Lower lobe of right lung (tissue), 2 donors: ENCODE data around the gene TMEM106B. TPM values are rescaled to one million over a fixed set of nuclear protein-coding genes. Genes with fewer than 3 reads are reported as not detected.

Experiments used
- ATAC-seq, 2 donors: fragments of 200-7000 bp; cut with Tn5 transposase; one replicate each; pipeline ENCODE4 v1.9.1; 2020 to 2022; ENCODE audit warnings: mild to moderate bottlenecking in 2 of 2, moderate library complexity in 2 of 2
- DNase-seq: peaks from one replicate; pipeline ENCODE4 v3.0.0-alpha.2; 2020
- H3K27ac ChIP-seq: fragments of 200-600 bp; one replicate; pipeline ENCODE4 v1.8.0; 2022
- H3K27me3 ChIP-seq: fragments of 200-600 bp; one replicate; pipeline ENCODE4 v1.8.0; 2022; ENCODE audit warnings: low read depth
- H3K36me3 ChIP-seq: fragments of 200-600 bp; one replicate; pipeline ENCODE4 v1.8.0; 2022; ENCODE audit warnings: mild to moderate bottlenecking
- H3K4me1 ChIP-seq: fragments of 200-600 bp; one replicate; pipeline ENCODE4 v1.8.0; 2022
- H3K4me3 ChIP-seq: fragments of 200-600 bp; one replicate; pipeline ENCODE4 v1.8.0; 2022; ENCODE audit warnings: mild to moderate bottlenecking
- H3K9me3 ChIP-seq: fragments of 200-600 bp; one replicate; pipeline ENCODE4 v1.8.0; 2022
- intact Hi-C: fragments of 100-400 bp; cut with DNase I; formaldehyde crosslinking; loops from one replicate; pipeline ENCODE4 v1.11.0; 2022
- total RNA-seq: library from RNA; stranded (reverse); fragmentation: NEBNext Ultra II Directional; extraction: Animal tissue kit (Norgen Biotek cat#: 25700); gene quantifications from one replicate; pipeline ENCODE4 v1.2.1, GENCODE V29; 2021
- TF ChIP-seq, protein P1 (sequence below): fragments of 200-600 bp; IDR thresholded peaks from one replicate; pipeline ENCODE4 v1.8.0; 2022; ENCODE audit warnings: antibody characterized with exemption, mild to moderate bottlenecking
- donor health status: DM: no; HTN: yes; CAD: no; lungs with severe emphysema.

The TMEM106B gene
- total RNA-seq, 1 donor from 2014 or later: 38.7 TPM

DNA sequence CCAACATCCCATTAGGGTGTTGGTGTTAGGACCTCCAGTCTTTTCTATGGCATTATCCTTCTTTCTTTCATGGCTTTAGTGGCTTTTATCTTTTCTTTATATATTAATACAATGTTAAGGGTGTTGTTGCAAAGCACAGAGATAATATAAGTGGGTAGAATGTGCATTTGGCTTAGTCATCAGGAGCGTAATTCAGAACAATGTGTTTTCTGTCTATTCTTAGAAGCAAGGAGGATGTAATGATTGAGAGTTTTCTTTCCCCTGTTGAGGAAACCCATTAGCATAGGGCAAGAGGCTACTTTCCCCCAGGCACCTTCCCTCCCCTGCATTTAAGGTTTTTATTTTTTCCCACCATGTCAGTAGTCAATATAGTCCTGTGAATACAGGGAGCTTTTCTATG is 79.7 kb downstream of the TMEM106B start:
- no peaks in the 10 kb centered on the region for H3K36me3 ChIP-seq
- no peaks in the 10 kb centered on the region for H3K27me3 ChIP-seq
- H3K27ac ChIP-seq: no peak overlapping the region
- no peaks in the 10 kb centered on the region for H3K4me1 ChIP-seq
- intact Hi-C loops: no loop called here
- TF ChIP-seq, protein P1, sequence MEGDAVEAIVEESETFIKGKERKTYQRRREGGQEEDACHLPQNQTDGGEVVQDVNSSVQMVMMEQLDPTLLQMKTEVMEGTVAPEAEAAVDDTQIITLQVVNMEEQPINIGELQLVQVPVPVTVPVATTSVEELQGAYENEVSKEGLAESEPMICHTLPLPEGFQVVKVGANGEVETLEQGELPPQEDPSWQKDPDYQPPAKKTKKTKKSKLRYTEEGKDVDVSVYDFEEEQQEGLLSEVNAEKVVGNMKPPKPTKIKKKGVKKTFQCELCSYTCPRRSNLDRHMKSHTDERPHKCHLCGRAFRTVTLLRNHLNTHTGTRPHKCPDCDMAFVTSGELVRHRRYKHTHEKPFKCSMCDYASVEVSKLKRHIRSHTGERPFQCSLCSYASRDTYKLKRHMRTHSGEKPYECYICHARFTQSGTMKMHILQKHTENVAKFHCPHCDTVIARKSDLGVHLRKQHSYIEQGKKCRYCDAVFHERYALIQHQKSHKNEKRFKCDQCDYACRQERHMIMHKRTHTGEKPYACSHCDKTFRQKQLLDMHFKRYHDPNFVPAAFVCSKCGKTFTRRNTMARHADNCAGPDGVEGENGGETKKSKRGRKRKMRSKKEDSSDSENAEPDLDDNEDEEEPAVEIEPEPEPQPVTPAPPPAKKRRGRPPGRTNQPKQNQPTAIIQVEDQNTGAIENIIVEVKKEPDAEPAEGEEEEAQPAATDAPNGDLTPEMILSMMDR: no peak
- H3K4me3 ChIP-seq: no peak overlapping the region
- DNase-seq: no peak
- ATAC-seq: no peak
- H3K9me3 ChIP-seq: peaks cover 5% of the 10 kb centered on the region

DNA sequence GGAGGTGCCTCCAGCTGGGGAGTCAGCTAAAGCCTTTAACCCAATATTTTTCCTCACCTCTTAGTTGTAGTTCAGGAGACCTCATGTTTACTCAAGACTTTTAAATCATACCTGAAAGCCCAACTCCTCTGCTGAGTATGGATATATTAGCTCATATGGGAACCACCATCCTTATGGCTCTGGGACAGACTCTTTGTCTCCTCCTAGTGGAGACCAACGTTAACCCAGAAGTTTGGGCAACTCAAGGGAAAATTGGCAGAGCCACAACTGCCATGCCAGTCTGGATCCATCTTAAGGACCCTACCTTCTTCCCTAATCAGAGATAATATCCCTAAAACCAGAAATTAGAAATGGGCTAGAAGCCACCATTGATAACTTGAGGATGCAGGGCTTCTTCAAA is 80.8 kb downstream of the TMEM106B start:
- Histone ChIP-seq H3K4me3 (no peak overlapping the region), H3K27me3 (no peaks in the 10 kb centered on the region), H3K36me3 (no peaks in the 10 kb centered on the region), H3K4me1 (no peaks in the 10 kb centered on the region), H3K27ac (no peak overlapping the region), H3K9me3 (peaks cover 5% of the 10 kb centered on the region)
- TF ChIP-seq, protein P1: no peak
- no peak for DNase-seq
- ATAC-seq: no peak
- intact Hi-C loops: no loop called here

Other genes with a start within 250 kb of the TMEM106B start
- gene VWDE, start 192.6 kb downstream of the TMEM106B start, total RNA-seq: 0.53 TPM